GM12878 (cell line): ENCODE measurements around the gene ZNF280A. TPM values are rescaled to one million over a fixed set of nuclear protein-coding genes. Genes with fewer than 3 reads are reported as not detected.

ENCODE experiments used
- ATAC-seq: fragments of 200-7000 bp; cut with Tn5 transposase; 3 replicates; pipeline ENCODE4 v1.9.1; 2020; ENCODE audit warnings: mild to moderate bottlenecking, moderate library complexity
- BruUV-seq: library from RNA; stranded (reverse); fragments of 400-500 nt; replicated peaks from 2 replicates; lab custom pipeline; 2021; lab: Mats Ljungman, UMichigan
- CTCF ChIA-PET: fragments of 300-600 bp; sonication (Branson Sonifier 250); formaldehyde crosslinking; extraction: SDS; loops from one replicate; lab custom pipeline; 2021; ENCODE audit warnings: inconsistent platforms; lab: Yijun Ruan, JAX
- POLR2A ChIA-PET: fragments of 350-600 bp; formaldehyde crosslinking; extraction: SDS; loops from one replicate; lab custom pipeline; 2021; ENCODE audit warnings: inconsistent platforms; lab: Charles Lee
- RAD21 ChIA-PET: fragments of 300-600 bp; sonication (Branson Sonifier 250); formaldehyde crosslinking; loops from one replicate; lab custom pipeline; 2023; ENCODE audit warnings: antibody characterized with exemption; ENCODE audit not compliant: unreplicated experiment; lab: Charles Lee
- SMC1A ChIA-PET: fragments of 300-600 bp; sonication (Branson Sonifier 250); formaldehyde crosslinking; loops from one replicate; lab custom pipeline; 2023; ENCODE audit not compliant: unreplicated experiment, uncharacterized antibody; lab: Charles Lee
- DNase-seq: peaks from one replicate; pipeline ENCODE4 v3.0.0-alpha.2; 2011; ENCODE audit warnings: low read depth, low spot score
- FAIRE-seq: peaks from 3 replicates; lab custom pipeline; 2011; peaks lifted over from hg19 to GRCh38; lab: Jason Lieb, UNC
- H2AFZ ChIP-seq: 2 replicates; pipeline ENCODE4 v1.6.0; 2011; ENCODE audit warnings: low read depth, low read length, control low read depth; ENCODE audit not compliant: control insufficient read depth
- H3K27ac ChIP-seq: 2 replicates; pipeline ENCODE4 v1.5.1; 2011; ENCODE audit warnings: control low read depth; ENCODE audit not compliant: control insufficient read depth, insufficient read depth
- H3K27me3 ChIP-seq, 2 experiments: replicated peaks in 1 of 2; 2 replicates each; pipeline versions ENCODE4 v1.6.0 to v1.6.1; 2011; ENCODE audit warnings: low read length in 1 of 2; ENCODE audit not compliant: control insufficient read depth in 2 of 2, insufficient read depth in 2 of 2
- H3K36me3 ChIP-seq, 2 experiments: 2 replicates each; pipeline ENCODE4 v1.5.1; 2011; ENCODE audit warnings: low read length in 1 of 2; ENCODE audit not compliant: control insufficient read depth in 2 of 2, insufficient read depth in 2 of 2
- H3K4me1 ChIP-seq: 2 replicates; pipeline ENCODE4 v1.6.1; 2011; ENCODE audit warnings: mild to moderate bottlenecking, low read length, moderate library complexity, mixed read lengths; ENCODE audit not compliant: control insufficient read depth, insufficient read depth
- H3K4me2 ChIP-seq: 2 replicates; pipeline ENCODE4 v1.6.0; 2011; ENCODE audit warnings: control low read depth; ENCODE audit not compliant: control insufficient read depth, insufficient read depth
- H3K4me3 ChIP-seq: fragments of 200-600 bp; sonication (generic); 2 replicates; pipeline ENCODE4 v1.5.1; 2016
- H3K79me2 ChIP-seq: 2 replicates; pipeline ENCODE4 v1.6.0; 2011; ENCODE audit warnings: low read length; ENCODE audit not compliant: control insufficient read depth, insufficient read depth
- H3K9ac ChIP-seq: 2 replicates; pipeline ENCODE4 v1.8.0; 2011; ENCODE audit warnings: low read length, control low read depth, mixed read lengths; ENCODE audit not compliant: control insufficient read depth, insufficient read depth
- H3K9me3 ChIP-seq: replicated peaks from 3 replicates; pipeline ENCODE4 v1.5.1; 2011; ENCODE audit warnings: mild to moderate bottlenecking, low read length; ENCODE audit not compliant: control insufficient read depth, insufficient read depth
- H4K20me1 ChIP-seq: 2 replicates; pipeline ENCODE4 v1.6.0; 2011; ENCODE audit not compliant: control insufficient read depth, insufficient read depth
- CBFB ChIP-seq: IDR thresholded peaks from 2 replicates; pipeline ENCODE4 v1.6.1; 2016; ENCODE audit warnings: antibody characterized with exemption, low read depth
- CBX5 ChIP-seq: sonication (generic); IDR thresholded peaks from 2 replicates; pipeline ENCODE4 v1.6.1; 2016; ENCODE audit warnings: low read depth, moderate library complexity, mild to moderate bottlenecking, inconsistent platforms
- EZH2 ChIP-seq: IDR thresholded peaks from 2 replicates; pipeline ENCODE4 v1.6.1; 2012; ENCODE audit warnings: low read depth, mild to moderate bottlenecking, control low read depth, inconsistent platforms, low read length, borderline replicate concordance; ENCODE audit not compliant: control insufficient read depth
- HDAC2 ChIP-seq: fragments of 200-600 bp; sonication (generic); IDR thresholded peaks from 2 replicates; pipeline ENCODE4 v1.6.1; 2017
- MXI1 ChIP-seq: fragments of 150-350 bp; IDR thresholded peaks from 2 replicates; pipeline ENCODE4 v1.6.1; 2011; ENCODE audit warnings: low read depth, mild to moderate bottlenecking, inconsistent platforms, low read length, improper control_type of control experiment
- RAD21 ChIP-seq: IDR thresholded peaks from 2 replicates; pipeline ENCODE4 v1.6.1; 2011; ENCODE audit warnings: mild to moderate bottlenecking, low read depth, low read length, moderate library complexity; ENCODE audit not compliant: insufficient read depth
- RUNX3 ChIP-seq: IDR thresholded peaks from 2 replicates; pipeline ENCODE4 v1.6.1; 2012; ENCODE audit warnings: low read length, inconsistent platforms
- SMARCA5 ChIP-seq: fragments of 450-650 bp; IDR thresholded peaks from 2 replicates; pipeline ENCODE4 v1.6.1; 2017; ENCODE audit warnings: mild to moderate bottlenecking
- TBL1XR1 ChIP-seq: IDR thresholded peaks from 2 replicates; pipeline ENCODE4 v1.6.1; 2012; ENCODE audit warnings: low read depth, low read length, improper control_type of control experiment
- ZNF622 ChIP-seq: fragments of 450-650 bp; IDR thresholded peaks from 2 replicates; pipeline ENCODE4 v1.6.1; 2017; ENCODE audit warnings: mild to moderate bottlenecking, inconsistent platforms
- WGBS: methylation state at CpG from one replicate; pipeline ENCODE4 v1.1.6; 2016; ENCODE audit warnings: low lambda C conversion rate; ENCODE audit not compliant: insufficient replicate concordance, insufficient coverage; ENCODE audit errors: missing lambda C conversion rate; 5-methylcytosine and 5-hydroxymethylcytosine counted together
- in situ Hi-C: fragments of 300-500 bp; cut with MboI; formaldehyde crosslinking; loops from 9 replicates; pipeline ENCODE4 v1.14.3; 2018; ENCODE audit warnings: mixed read lengths
- intact Hi-C: fragments of 100-400 bp; cut with micrococcal nuclease; formaldehyde crosslinking; loops from one replicate; pipeline ENCODE4 v1.14.2; 2022; ENCODE audit not compliant: unreplicated experiment
- polyA plus RNA-seq, 11 experiments: library from polyadenylated mRNA; depleted of rRNA in 4 of 11; unstranded in 6 of 11; stranded (reverse) in 5 of 11; fragments of >200 nt; fragmentation: Nextera tagmentation in 4 of 11; fragmentation: Illumina TruSeq in 1 of 11; extraction: Ambion mirVana in 4 of 11; extraction: Trizol in 1 of 11; gene quantifications; 1 replicate in 1 of 11; 2 replicates in 10 of 11; pipeline versions ENCODE4 v1.2.1 to v1.2.3, GENCODE V29; 2011 to 2016; ENCODE audit warnings: inconsistent platforms in 2 of 11, missing spikeins in 2 of 11, low read depth in 1 of 11
- total RNA-seq, 4 experiments: library from RNA; depleted of rRNA in 3 of 4; stranded (reverse); fragments of >200 nt in 3 of 4; fragmentation: Illumina TruSeq in 1 of 4; extraction: Trizol in 1 of 4; gene quantifications; 2 replicates each; pipeline versions ENCODE4 v1.2.1 to v1.2.3, GENCODE V29; 2013 to 2021
- TF ChIP-seq, protein P1 (sequence below): fragments of 450-650 bp; formaldehyde crosslinking; IDR thresholded peaks from 2 replicates; pipeline ENCODE4 v1.5.0; 2022; ENCODE audit warnings: mild to moderate bottlenecking, missing genetic modification characterization
- TF ChIP-seq, protein P2 (sequence below): IDR thresholded peaks from 2 replicates; pipeline ENCODE4 v1.6.1; 2011; ENCODE audit warnings: borderline replicate concordance, low read depth, mild to moderate bottlenecking, moderate library complexity, mixed read lengths, low read length; ENCODE audit not compliant: insufficient read depth; ENCODE audit errors: extremely low read length
- TF ChIP-seq, protein P3 (sequence below): IDR thresholded peaks from 2 replicates; pipeline ENCODE4 v1.6.1; 2012; ENCODE audit warnings: low read depth, low read length, improper control_type of control experiment
- TF ChIP-seq, protein P4 (sequence below): fragments of 450-650 bp; IDR thresholded peaks from 2 replicates; pipeline ENCODE4 v1.6.1; 2018; ENCODE audit warnings: mild to moderate bottlenecking, low read depth, moderate library complexity; ENCODE audit not compliant: partially characterized antibody

ZNF280A gene
- total and polyA plus RNA-seq, 10 of the 15 experiments (the other 5 are each of a cell fraction or from before 2014, with no cell fraction given): 0.03 to 0.06 TPM; not detected in 8

GRCh38 chr22:22565981-22566380 lies 45.9 kb upstream of the ZNF280A start:
- Histone ChIP-seq H3K79me2 (no peaks in the 10 kb centered on the region), H3K36me3 (no peaks in the 10 kb centered on the region), H3K27ac (no peak overlapping the region), H2AFZ (no peak overlapping the region), H3K27me3 (no peaks in the 10 kb centered on the region), H3K9me3 (no peaks in the 10 kb centered on the region), H3K4me2 (no peak overlapping the region), H3K4me1 (no peaks in the 10 kb centered on the region), H3K9ac (no peak overlapping the region), H3K4me3 (no peak overlapping the region), H4K20me1 (no peaks in the 10 kb centered on the region)
- ATAC-seq (no peak), FAIRE-seq (no peak), DNase-seq (no peak)
- ChIA-PET CTCF (interaction anchor here (1.0 kb wide), 1 partner anchor 103 kb away, joined by 3 read pairs; no protein-coding TSS in a partner anchor), POLR2A (no interaction called here), SMC1A (interaction anchor here (1.1 kb wide), 1 partner anchor 8 kb away, joined by 3 read pairs; no protein-coding TSS in a partner anchor), RAD21 (no interaction called here)
- TF ChIP-seq, protein P1, sequence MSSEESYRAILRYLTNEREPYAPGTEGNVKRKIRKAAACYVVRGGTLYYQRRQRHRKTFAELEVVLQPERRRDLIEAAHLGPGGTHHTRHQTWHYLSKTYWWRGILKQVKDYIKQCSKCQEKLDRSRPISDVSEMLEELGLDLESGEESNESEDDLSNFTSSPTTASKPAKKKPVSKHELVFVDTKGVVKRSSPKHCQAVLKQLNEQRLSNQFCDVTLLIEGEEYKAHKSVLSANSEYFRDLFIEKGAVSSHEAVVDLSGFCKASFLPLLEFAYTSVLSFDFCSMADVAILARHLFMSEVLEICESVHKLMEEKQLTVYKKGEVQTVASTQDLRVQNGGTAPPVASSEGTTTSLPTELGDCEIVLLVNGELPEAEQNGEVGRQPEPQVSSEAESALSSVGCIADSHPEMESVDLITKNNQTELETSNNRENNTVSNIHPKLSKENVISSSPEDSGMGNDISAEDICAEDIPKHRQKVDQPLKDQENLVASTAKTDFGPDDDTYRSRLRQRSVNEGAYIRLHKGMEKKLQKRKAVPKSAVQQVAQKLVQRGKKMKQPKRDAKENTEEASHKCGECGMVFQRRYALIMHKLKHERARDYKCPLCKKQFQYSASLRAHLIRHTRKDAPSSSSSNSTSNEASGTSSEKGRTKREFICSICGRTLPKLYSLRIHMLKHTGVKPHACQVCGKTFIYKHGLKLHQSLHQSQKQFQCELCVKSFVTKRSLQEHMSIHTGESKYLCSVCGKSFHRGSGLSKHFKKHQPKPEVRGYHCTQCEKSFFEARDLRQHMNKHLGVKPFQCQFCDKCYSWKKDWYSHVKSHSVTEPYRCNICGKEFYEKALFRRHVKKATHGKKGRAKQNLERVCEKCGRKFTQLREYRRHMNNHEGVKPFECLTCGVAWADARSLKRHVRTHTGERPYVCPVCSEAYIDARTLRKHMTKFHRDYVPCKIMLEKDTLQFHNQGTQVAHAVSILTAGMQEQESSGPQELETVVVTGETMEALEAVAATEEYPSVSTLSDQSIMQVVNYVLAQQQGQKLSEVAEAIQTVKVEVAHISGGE: no peak
- TF ChIP-seq SMARCA5 (no peak), CBX5 (no peak), EZH2 (no peak), RAD21 (no peak), HDAC2 (no peak), ZNF622 (no peak), CBFB (no peak), RUNX3 (no peak), TBL1XR1 (no peak), MXI1 (no peak)
- TF ChIP-seq, protein P2, sequence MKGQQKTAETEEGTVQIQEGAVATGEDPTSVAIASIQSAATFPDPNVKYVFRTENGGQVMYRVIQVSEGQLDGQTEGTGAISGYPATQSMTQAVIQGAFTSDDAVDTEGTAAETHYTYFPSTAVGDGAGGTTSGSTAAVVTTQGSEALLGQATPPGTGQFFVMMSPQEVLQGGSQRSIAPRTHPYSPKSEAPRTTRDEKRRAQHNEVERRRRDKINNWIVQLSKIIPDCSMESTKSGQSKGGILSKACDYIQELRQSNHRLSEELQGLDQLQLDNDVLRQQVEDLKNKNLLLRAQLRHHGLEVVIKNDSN: no peak
- TF ChIP-seq, protein P3, sequence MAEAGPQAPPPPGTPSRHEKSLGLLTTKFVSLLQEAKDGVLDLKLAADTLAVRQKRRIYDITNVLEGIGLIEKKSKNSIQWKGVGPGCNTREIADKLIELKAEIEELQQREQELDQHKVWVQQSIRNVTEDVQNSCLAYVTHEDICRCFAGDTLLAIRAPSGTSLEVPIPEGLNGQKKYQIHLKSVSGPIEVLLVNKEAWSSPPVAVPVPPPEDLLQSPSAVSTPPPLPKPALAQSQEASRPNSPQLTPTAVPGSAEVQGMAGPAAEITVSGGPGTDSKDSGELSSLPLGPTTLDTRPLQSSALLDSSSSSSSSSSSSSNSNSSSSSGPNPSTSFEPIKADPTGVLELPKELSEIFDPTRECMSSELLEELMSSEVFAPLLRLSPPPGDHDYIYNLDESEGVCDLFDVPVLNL: no peak
- TF ChIP-seq, protein P4, sequence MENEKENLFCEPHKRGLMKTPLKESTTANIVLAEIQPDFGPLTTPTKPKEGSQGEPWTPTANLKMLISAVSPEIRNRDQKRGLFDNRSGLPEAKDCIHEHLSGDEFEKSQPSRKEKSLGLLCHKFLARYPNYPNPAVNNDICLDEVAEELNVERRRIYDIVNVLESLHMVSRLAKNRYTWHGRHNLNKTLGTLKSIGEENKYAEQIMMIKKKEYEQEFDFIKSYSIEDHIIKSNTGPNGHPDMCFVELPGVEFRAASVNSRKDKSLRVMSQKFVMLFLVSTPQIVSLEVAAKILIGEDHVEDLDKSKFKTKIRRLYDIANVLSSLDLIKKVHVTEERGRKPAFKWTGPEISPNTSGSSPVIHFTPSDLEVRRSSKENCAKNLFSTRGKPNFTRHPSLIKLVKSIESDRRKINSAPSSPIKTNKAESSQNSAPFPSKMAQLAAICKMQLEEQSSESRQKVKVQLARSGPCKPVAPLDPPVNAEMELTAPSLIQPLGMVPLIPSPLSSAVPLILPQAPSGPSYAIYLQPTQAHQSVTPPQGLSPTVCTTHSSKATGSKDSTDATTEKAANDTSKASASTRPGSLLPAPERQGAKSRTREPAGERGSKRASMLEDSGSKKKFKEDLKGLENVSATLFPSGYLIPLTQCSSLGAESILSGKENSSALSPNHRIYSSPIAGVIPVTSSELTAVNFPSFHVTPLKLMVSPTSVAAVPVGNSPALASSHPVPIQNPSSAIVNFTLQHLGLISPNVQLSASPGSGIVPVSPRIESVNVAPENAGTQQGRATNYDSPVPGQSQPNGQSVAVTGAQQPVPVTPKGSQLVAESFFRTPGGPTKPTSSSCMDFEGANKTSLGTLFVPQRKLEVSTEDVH: no peak
- WGBS: 47% methylated on average over 2 of the region's 2 CpGs
- intact Hi-C loops (no loop called here), in situ Hi-C loops (no loop called here)
- BruUV-seq: no TSS peak
